HEK293T (cell line): ENCODE measurements around the gene DOCK1.

Source experiments
- BHLHE40 ChIP-seq: fragments of 450-650 bp; IDR thresholded peaks from 2 replicates; pipeline ENCODE4 v1.6.1; 2016; ENCODE audit warnings: mild to moderate bottlenecking, moderate library complexity, borderline replicate concordance
- HDGF ChIP-seq: fragments of 450-650 bp; IDR thresholded peaks from 2 replicates; pipeline ENCODE4 v1.6.1; 2017; ENCODE audit warnings: antibody characterized with exemption, borderline replicate concordance
- L3MBTL2 ChIP-seq: fragments of 450-650 bp; conservative IDR thresholded peaks from 2 replicates; pipeline ENCODE4 v1.6.1; 2016; ENCODE audit warnings: mild to moderate bottlenecking

DNA sequence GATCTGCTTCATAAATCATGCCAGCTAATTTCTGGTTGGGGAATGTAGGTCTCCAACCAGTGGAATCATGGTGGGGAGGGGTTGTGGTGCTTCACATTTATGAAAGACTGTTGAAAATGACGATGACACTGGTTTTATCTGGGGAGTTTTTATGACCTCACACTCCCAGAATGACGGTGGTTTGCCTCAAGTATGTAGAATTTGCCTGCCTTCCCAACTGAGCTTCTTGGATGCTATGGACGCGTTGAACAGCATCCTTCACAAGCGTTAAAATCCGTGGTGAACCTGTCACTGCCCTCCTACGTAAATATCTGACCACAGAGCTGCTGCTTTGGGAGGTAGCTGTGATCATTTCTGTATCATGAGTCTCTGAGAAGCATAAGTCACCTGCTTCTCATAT, 287.9 kb downstream of the DOCK1 start:
- TF ChIP-seq BHLHE40 (no peak), L3MBTL2 (no peak), HDGF (no peak)
